HG02571 (cell line): Measurements from ENCODE around the gene PWWP2B.

Source experiments
- ATAC-seq: cut with Tn5 transposase; IDR thresholded peaks from one replicate; pipeline ENCODE4 v1.9.1; 2021; ENCODE audit warnings: mild to moderate bottlenecking, moderate library complexity; ENCODE audit not compliant: unreplicated experiment

Gene PWWP2B

GRCh38 chr10:132417257-132417910 lies 20.4 kb downstream of the PWWP2B start:
- ATAC-seq: no peak

DNA sequence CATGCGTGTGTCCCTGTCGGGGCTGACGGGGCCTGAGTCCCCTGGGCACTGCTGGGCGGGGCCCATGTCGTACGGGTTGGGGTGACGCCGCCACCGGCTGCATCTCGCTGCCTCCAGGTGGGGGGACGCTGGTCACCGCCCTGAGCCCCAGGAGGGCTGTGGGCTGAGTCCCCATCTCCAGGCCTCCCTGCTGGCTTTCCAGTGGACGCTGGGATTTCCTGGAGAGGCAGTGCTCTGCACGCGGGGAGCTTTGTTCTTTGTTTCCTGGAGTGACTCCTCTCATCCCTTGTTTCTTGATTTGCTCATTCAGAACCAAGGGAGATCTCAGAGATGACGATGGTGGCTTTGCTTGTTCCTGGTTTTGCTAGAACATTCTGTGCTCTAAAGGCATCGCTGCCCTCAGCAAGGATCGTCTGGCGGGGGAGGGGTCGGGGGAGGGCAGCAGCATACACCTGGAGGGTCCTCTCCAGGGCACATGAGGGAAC lies 21.0 kb downstream of the PWWP2B start:
- no peak for ATAC-seq

GRCh38 chr10:132418527-132419416 lies 21.8 kb downstream of the PWWP2B start:
- no peak for ATAC-seq

GRCh38 chr10:132419538-132420468 lies 22.8 kb downstream of the PWWP2B start:
- no peak for ATAC-seq

DNA sequence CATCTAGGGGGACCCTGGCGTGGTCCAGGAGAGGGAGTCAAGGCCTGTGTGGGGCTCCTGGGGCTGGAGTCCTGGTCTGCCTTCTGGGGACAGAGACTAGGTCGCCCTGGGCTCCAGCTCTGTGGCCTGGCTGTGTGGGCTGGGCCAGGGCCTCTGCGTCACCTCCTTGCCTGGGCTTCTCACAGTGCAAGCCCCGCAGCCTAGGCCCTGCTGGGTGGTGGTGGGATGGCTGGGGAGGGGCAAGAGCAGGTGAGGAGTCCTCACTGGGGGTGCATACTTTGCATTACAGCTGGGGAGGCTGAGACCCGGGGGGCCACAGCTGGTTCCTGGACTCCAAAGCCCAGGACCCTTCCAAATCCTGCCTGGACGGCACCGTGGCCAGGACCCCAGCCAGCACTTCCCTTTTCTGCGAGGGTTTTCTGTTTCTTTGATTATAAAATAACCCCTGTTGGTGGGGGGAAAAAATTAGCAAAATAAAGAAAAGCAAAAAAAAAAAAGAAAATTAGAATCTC lies 23.5 kb downstream of the PWWP2B start:
- ATAC-seq: no peak

DNA sequence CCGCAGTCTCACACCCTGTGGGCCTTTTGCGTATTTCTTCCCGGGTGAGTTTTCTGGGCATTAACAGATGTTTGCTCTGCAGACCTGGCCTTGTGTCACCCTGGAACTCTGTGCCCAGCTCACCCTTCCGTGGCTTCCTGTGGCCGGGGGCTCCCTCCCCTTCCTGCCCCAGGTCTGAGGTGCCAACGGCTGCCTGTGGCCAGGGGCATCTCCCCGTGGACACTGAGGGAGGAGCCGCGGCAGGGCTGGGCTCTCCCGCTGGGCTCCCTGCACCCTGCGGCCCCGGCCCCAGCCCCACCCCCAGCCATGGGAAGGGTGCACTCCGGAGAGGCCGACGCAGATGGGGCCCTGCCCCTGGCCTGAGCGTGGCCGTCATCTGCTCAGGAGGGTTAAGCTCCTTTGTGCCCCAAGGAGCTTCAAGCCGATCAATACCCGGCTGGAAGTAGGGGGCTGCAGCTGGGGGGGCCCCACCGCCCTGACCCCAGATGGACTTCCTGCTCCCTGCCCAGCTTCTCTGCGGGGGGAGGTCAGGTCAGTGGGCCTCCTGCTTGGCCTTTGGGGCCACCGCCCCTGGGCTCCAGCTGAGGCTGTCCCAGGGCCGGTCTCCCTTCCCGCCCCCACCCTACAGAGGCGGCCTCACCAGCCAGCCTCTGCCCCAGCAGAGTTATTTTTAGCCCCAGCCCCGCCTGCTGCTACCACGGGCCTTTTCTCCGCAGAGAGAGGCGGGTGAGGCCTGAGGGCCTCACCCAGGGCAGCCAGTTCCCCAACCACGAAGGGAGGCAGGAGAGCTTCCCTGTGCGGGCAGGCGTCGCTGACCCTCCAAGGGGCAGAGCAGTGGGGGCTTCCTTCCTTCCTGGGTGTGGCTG lies 24.2 kb downstream of the PWWP2B start:
- peak; percentile 48 for ATAC-seq

GRCh38 chr10:132421847-132422751 lies 25.1 kb downstream of the PWWP2B start:
- ATAC-seq: peak; percentile 40

- ATAC-seq: no peak
Observed at GRCh38 chr10:132422903-132423825, 26.2 kb downstream of the PWWP2B start.

- ATAC-seq: no peak
Observed at GRCh38 chr10:132423966-132424861, 27.2 kb downstream of the PWWP2B start.

DNA sequence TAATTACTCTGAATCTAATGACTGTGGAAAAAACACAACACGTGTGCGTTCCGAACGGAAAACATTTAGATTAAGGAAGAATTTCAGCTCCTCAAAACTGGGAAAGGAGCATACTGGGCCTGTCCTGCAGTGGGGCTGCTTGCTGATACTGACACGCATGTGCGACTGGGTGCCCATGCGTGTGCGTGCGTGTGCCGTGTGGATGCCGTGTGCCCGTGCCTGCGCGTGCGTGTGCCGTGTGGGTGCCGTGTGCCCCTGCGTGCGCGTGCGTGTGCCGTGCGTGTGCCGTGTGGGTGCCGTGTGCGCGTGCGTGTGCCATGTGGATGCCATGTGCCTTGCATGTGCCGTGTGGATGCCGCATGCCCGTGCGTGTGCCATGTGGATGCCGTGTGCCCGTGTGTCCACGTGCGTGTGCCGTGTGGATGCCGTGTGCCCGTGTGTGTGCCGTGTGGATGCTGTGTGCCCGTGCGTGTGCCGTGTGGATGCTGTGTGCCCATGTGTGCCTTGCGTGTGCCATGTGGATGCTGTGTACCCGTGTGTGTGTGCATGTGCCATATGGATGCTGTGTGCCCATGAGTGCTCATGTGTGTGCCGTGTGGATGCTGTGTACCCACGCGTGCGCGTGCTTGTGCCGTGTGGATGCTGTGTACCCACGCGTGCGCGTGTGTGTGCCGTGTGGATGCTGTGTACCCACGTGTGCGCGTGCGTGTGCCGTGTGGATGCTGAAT lies 28.2 kb downstream of the PWWP2B start:
- no peak for ATAC-seq

- ATAC-seq: no peak
Observed at GRCh38 chr10:132425757-132426155, 28.8 kb downstream of the PWWP2B start.

GRCh38 chr10:132427006-132427771 lies 30.2 kb downstream of the PWWP2B start:
- ATAC-seq: no peak

DNA sequence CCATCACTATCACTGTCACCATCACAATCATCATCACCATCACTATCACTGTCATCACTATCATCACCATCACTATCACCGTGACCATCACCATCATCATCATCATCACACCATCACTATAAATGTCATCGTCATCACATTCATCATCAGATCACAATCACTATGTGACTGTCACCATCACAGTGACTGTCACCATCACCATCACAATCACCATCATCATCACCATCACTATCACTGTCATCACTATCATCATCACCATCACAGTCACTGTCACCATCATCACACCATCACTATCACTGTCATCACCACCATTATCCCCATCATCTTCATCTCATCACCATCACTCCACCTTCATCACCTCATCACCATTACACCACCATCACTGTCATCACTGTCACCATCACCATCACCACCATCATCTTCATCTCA lies 31.0 kb downstream of the PWWP2B start:
- ATAC-seq: no peak

DNA sequence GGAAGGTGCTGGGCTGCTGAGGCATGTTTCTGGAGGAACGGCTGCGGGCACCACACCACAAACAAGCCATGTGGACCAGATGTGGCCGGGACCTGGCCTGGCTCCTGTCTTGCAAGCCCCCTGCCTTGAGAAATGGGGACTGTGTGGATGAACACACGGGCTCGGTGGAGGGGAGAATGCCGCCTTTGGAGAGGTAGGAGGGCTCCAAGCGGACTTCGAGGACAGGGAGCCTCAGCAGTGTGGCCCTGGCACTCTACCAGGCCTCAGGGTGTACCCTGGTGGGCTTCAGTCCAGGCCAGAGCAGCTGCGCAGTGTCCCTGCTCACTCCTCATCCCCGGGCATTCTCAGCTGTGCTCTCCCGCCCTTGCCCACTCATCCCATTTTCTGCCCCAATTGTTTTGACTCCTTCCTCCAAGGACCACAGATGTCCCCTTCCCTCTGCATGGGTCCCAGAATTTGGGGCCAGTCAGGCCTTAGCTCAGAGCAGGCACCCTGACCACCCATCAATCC lies 31.5 kb downstream of the PWWP2B start:
- no peak for ATAC-seq
